Measurements from ENCODE around the gene UCK2. TPM values are rescaled to one million over a fixed set of nuclear protein-coding genes. Genes with fewer than 3 reads are reported as not detected.

Gene UCK2
- total RNA-seq, 1 donor from 2014 or later: 49.4 TPM

DNA sequence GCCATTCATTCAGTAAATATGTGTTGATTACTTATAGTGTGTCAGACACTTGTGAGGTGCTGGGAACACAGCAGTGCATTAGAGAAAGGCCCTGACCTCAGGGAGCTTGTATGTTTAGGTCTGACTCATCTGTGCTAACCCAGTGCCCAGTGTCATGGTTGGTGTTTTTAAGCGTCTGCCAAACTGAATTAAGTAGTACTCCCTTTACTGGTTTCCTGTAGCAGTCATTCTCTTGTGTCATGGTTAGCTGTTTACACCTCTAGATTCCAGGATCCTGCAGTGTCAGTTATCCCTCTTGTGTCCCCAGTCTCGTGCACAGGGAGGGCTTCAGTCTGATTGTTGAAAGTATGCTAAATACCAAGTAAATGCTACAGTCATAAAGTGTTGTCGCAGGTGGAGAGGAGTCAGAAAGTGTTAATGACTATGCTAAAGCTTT lies 14.2 kb downstream of the UCK2 start:
- intact Hi-C loops (cut with DNase I): no loop called here

DNA sequence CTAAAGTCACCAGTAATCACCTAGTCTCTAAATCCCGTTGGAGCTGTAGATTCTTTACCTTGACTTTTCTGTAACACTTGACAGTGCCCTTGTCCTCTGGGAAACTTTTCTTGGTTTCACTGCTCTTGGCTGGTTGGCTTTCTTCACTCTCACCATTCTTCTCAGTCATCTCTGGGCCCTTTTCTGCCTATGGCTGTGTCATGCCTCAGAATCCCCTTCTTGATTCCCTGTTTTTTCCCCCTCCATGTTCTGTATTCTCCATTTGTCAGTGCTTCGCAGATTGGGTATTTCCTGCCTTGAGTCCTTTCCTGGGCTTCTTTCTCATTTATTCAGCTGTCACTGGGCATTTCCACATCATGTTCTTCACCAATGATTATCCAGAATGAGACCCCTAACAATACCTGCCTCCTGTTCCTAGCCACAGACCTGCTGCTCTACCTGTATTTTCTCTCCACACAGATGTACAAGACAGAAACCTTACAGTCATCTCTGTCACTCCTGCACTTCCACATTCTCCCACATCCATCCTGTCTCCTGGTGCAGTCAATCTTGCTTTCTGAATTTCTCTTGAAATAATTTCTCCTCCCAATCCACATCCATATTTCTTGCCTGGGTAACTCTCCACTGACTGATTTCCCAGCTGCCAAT lies 14.7 kb downstream of the UCK2 start:
- H3K4me1 ChIP-seq: peaks cover 19% of the 10 kb centered on the region
- intact Hi-C loops (cut with DNase I): no loop called here
- no peak for DNase-seq (ENCODE audit: extremely low spot score in 2 of 2)

More for the DNA sequence above, 14.2 kb downstream of the UCK2 start:
- no peak for TF ChIP-seq POLR2A (IDR thresholded peaks at IDR 0.05)
- TF ChIP-seq CTCF (IDR thresholded peaks at IDR 0.05): no peak
- TF ChIP-seq POLR2AphosphoS5 (IDR thresholded peaks at IDR 0.05; ENCODE audit: insufficient read depth in 1 of 2, low read depth in 1 of 2): no peak
- H3K4me1 ChIP-seq: peaks cover 19% of the 10 kb centered on the region
- H3K27me3 ChIP-seq: no peaks in the 10 kb centered on the region
- no peaks in the 10 kb centered on the region for H3K9me3 ChIP-seq
- H3K27ac ChIP-seq: no peak overlapping the region
- DNase-seq (ENCODE audit: extremely low spot score in 2 of 2): no peak
- H3K36me3 ChIP-seq: no peaks in the 10 kb centered on the region
- no peak overlapping the region for H3K4me3 ChIP-seq

DNA sequence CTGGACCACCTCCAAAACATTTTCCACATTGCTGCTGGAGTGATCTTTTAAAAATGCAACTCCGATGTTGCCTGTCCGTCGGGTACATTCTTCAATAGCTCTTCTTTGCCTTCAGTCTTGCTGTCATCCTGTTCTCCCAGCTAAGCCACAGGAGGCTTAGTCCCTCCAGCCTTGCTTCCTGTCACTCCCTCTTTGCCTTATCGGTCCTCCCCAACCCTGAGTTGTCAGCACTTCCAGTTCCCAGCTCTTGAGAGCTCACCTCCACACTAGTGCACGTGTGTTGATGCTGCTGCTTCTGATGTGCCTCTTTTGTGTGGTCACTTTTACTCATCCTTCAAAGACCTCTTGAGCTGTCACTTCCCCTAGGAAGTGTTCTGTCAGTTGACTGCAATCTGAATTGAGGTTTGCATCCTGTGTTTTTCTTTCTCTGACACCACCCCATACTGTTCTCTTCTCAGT lies 15.3 kb downstream of the UCK2 start:
- no peaks in the 10 kb centered on the region for H3K27me3 ChIP-seq
- H3K4me3 ChIP-seq: no peak overlapping the region
- H3K36me3 ChIP-seq: no peaks in the 10 kb centered on the region
- H3K9me3 ChIP-seq: no peaks in the 10 kb centered on the region
- H3K4me1 ChIP-seq: peaks cover 19% of the 10 kb centered on the region
- TF ChIP-seq POLR2A (IDR thresholded peaks at IDR 0.05) (no peak), CTCF (IDR thresholded peaks at IDR 0.05) (no peak), POLR2AphosphoS5 (IDR thresholded peaks at IDR 0.05; ENCODE audit: insufficient read depth in 1 of 2, low read depth in 1 of 2) (no peak)
- H3K27ac ChIP-seq: no peak overlapping the region
- intact Hi-C loops (cut with DNase I): no loop called here
- DNase-seq (ENCODE audit: extremely low spot score in 2 of 2): no peak

More for the DNA sequence above, 14.7 kb downstream of the UCK2 start:
- TF ChIP-seq CTCF (IDR thresholded peaks at IDR 0.05) (no peak), POLR2AphosphoS5 (IDR thresholded peaks at IDR 0.05; ENCODE audit: insufficient read depth in 1 of 2, low read depth in 1 of 2) (no peak), POLR2A (IDR thresholded peaks at IDR 0.05) (no peak)
- H3K27me3 ChIP-seq: no peaks in the 10 kb centered on the region
- H3K9me3 ChIP-seq: no peaks in the 10 kb centered on the region
- no peaks in the 10 kb centered on the region for H3K36me3 ChIP-seq
- no peak overlapping the region for H3K27ac ChIP-seq
- no peak overlapping the region for H3K4me3 ChIP-seq

DNA sequence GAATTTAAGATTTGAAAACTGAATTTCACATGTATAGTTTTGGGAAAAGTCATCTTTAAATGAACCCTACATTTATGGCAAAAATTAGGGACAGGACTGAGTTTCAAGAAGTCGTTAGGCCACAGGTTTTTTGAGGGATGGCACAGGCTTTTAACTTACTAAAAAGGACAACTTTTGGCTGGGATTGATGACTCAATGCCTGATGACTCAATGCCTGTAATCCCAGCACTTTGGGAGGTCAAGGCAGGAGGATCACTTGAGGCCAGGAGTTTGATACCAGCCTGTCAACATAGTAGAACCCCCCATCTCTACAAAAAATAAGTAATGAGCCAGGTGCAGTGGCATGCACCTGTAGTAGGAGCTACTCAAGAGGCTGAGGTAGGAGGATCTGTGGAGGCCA lies 15.9 kb downstream of the UCK2 start:
- H3K4me1 ChIP-seq: peaks cover 19% of the 10 kb centered on the region
- no peak for TF ChIP-seq CTCF (IDR thresholded peaks at IDR 0.05)
- no peak for TF ChIP-seq POLR2A (IDR thresholded peaks at IDR 0.05)
- TF ChIP-seq POLR2AphosphoS5 (IDR thresholded peaks at IDR 0.05; ENCODE audit: insufficient read depth in 1 of 2, low read depth in 1 of 2): no peak
- intact Hi-C loops (cut with DNase I): no loop called here
- H3K27me3 ChIP-seq: no peaks in the 10 kb centered on the region
- no peak overlapping the region for H3K27ac ChIP-seq
- no peak for DNase-seq (ENCODE audit: extremely low spot score in 2 of 2)
- H3K36me3 ChIP-seq: no peaks in the 10 kb centered on the region
- H3K4me3 ChIP-seq: no peak overlapping the region
- H3K9me3 ChIP-seq: no peaks in the 10 kb centered on the region

DNA sequence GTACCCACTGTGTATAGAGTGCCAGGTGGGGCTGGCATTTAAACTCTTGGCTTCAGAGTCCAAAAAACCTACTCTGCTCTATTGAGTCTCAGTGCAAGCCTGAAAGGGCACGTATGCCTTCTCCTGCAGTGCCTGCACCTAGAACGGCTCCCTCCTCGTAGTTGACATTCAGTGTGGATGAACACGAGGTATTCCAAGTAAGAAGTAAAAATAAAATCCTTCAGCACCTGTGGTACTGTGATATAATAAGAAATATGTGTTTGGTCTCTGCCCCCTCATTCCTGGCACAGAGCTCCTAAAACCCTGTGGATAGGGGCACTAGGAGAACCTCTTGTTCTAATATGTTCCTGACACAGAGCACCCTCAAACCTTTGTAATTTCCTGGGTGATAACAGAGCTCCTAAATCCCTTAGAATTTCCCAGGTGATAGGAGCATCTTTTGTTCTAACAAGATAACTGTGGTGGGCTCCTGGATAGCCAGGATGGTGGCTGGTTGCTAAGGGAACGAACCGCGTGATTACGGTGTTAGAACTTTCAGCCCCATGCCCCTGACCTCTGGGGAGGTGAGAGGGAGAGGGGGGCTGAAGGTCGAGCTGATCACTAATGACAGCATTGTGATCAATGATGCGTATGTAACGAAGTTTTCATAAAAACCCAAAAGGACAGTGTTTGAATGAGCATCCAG lies 16.8 kb downstream of the UCK2 start:
- H3K36me3 ChIP-seq: no peaks in the 10 kb centered on the region
- intact Hi-C loops (cut with DNase I): no loop called here
- no peak for DNase-seq (ENCODE audit: extremely low spot score in 2 of 2)
- no peaks in the 10 kb centered on the region for H3K27me3 ChIP-seq
- H3K9me3 ChIP-seq: no peaks in the 10 kb centered on the region
- H3K27ac ChIP-seq: no peak overlapping the region
- H3K4me3 ChIP-seq: no peak overlapping the region
- TF ChIP-seq POLR2A (IDR thresholded peaks at IDR 0.05) (no peak), CTCF (IDR thresholded peaks at IDR 0.05) (no peak), POLR2AphosphoS5 (IDR thresholded peaks at IDR 0.05; ENCODE audit: insufficient read depth in 1 of 2, low read depth in 1 of 2) (no peak)
- H3K4me1 ChIP-seq: peaks cover 19% of the 10 kb centered on the region
